ENCODE measurements around the gene TLR10. TPM values are rescaled to one million over a fixed set of nuclear protein-coding genes. Genes with fewer than 3 reads are reported as not detected.
"Not testable (repeated sequence)": the region's sequence is repeated elsewhere in the genome, so short reads cannot be mapped to it uniquely, and the experiment has no call there.

The TLR10 gene
- total RNA-seq, 1 donor from 2014 or later = not detected

- no peak for DNase-seq (ENCODE audit: low spot score in 2 of 2)
- no peak for TF ChIP-seq CTCF (IDR thresholded peaks at IDR 0.05)
- Histone ChIP-seq H3K27ac (peak overlapping the region; percentile 17 to 56), H3K27me3 (no peaks in the 10 kb centered on the region), H3K4me3 (no peak overlapping the region), H3K36me3 (no peaks in the 10 kb centered on the region), H3K4me1 (no peaks in the 10 kb centered on the region), H3K9me3 (no peaks in the 10 kb centered on the region)
- intact Hi-C loops (cut with DNase I) = no loop called here
Measured at GRCh38 chr4:38815885-38816782, 33.3 kb upstream of the TLR10 start.

GRCh38 chr4:38814386-38814785 is 31.6 kb upstream of the TLR10 start:
- intact Hi-C loops (cut with DNase I) = no loop called here
- DNase-seq (ENCODE audit: low spot score in 2 of 2) = no peak
- Histone ChIP-seq H3K9me3 (no peaks in the 10 kb centered on the region), H3K27me3 (no peaks in the 10 kb centered on the region), H3K27ac (no peak overlapping the region), H3K4me1 (no peaks in the 10 kb centered on the region), H3K36me3 (no peaks in the 10 kb centered on the region), H3K4me3 (no peak overlapping the region)
- no peak for TF ChIP-seq CTCF (IDR thresholded peaks at IDR 0.05)

- intact Hi-C loops (cut with DNase I) = no loop called here
- H3K4me1 ChIP-seq = no peaks in the 10 kb centered on the region
- H3K4me3 ChIP-seq = no peak overlapping the region
- DNase-seq (ENCODE audit: low spot score in 2 of 2) = no peak
- H3K27ac ChIP-seq = no peak overlapping the region
- TF ChIP-seq CTCF (IDR thresholded peaks at IDR 0.05) = no peak
- no peaks in the 10 kb centered on the region for H3K9me3 ChIP-seq
- no peaks in the 10 kb centered on the region for H3K36me3 ChIP-seq
- no peaks in the 10 kb centered on the region for H3K27me3 ChIP-seq
Measured at GRCh38 chr4:38811297-38811696, 28.5 kb upstream of the TLR10 start.

GRCh38 chr4:38807462-38807861 is 24.7 kb upstream of the TLR10 start:
- intact Hi-C loops (cut with DNase I) = not testable (repeated sequence)

DNA sequence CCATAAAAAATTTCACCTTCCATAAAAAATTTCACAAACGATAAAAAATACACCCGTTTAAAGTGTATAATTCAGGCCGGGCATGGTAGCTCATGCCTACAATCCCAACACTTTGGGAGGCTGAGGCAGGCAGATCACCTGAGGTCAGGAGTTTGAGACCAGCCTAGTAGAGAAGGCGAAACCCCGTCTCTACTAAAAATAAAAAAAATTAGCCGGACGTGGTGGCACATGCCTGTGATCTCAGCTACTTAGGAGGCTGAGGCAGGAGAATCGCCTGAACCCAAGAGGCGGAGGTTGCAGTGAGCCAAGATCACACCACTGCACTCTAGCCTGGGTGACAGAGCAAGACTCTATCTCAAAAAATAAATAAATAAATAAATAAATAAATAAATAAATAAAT is 23.5 kb upstream of the TLR10 start:
- H3K27ac ChIP-seq = peak overlapping the region in 1 of 2 donors; percentile 59
- H3K27me3 ChIP-seq; H3K4me1 ChIP-seq; H3K36me3 ChIP-seq; H3K9me3 ChIP-seq; intact Hi-C loops (cut with DNase I); DNase-seq (ENCODE audit: low spot score in 2 of 2); H3K4me3 ChIP-seq: not testable (repeated sequence)

More at GRCh38 chr4:38807462-38807861, 24.7 kb upstream of the TLR10 start:
- not testable (repeated sequence) for H3K4me3 ChIP-seq; H3K9me3 ChIP-seq; H3K27me3 ChIP-seq; H3K27ac ChIP-seq; H3K4me1 ChIP-seq; H3K36me3 ChIP-seq; DNase-seq (ENCODE audit: low spot score in 2 of 2)

- intact Hi-C loops (cut with DNase I) = no loop called here
- H3K4me1 ChIP-seq = no peaks in the 10 kb centered on the region
- H3K9me3 ChIP-seq = peaks cover 0 to 15% of the 10 kb centered on the region in 2 donors
- peaks cover 0 to 8% of the 10 kb centered on the region in 2 donors for H3K36me3 ChIP-seq
- peak overlapping the region; percentile 59 to 72 for H3K27ac ChIP-seq
- DNase-seq (ENCODE audit: low spot score in 2 of 2) = peak in 1 of 2 donors; percentile 26
- H3K27me3 ChIP-seq = no peaks in the 10 kb centered on the region
- H3K4me3 ChIP-seq = peak overlapping the region; percentile 37 to 52
- no peak for TF ChIP-seq CTCF (IDR thresholded peaks at IDR 0.05)
Measured at GRCh38 chr4:38805530-38806145, 22.8 kb upstream of the TLR10 start.

Data from ascending aorta (tissue), 2 donors.